Activated CD8-positive, alpha-beta memory T cell treated with anti-CD3 and anti-CD28 coated beads, Interleukin-2, amount 50 U/mL, for 48 hours (primary cell): ENCODE data around the gene BMP5.
"Not testable (repeated sequence)": the region's sequence is repeated elsewhere in the genome, so short reads cannot be mapped to it uniquely, and the experiment has no call there.

Experiments used
- DNase-seq: peaks from one replicate; pipeline ENCODE4 v3.0.0-alpha.2; 2020

BMP5 gene

DNA sequence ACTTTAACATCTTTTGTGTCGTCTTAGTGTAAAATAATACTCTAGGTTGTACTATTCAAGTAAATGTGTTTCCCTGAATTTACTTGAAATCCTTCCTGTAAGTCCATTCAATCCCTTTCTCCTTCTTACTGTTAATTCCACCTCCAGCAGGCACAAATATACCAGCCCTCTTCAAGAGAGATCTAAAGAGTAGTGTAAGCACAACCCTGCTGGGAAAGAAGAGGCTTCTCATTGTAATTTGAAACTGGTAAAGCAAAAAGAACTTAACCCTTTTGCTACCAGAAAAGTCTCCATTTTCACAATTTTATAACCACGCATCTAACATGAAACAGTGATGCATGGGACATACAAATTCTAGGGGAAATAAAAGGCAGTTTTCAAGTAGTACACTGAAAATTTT lies at the start of gene BMP5:
Gene BMP5, minus strand, starts transcription at position 191 of the 400 bp plus-strand sequence. CDS start 725 bp downstream, outside the sequence.
- no peak for DNase-seq

DNA sequence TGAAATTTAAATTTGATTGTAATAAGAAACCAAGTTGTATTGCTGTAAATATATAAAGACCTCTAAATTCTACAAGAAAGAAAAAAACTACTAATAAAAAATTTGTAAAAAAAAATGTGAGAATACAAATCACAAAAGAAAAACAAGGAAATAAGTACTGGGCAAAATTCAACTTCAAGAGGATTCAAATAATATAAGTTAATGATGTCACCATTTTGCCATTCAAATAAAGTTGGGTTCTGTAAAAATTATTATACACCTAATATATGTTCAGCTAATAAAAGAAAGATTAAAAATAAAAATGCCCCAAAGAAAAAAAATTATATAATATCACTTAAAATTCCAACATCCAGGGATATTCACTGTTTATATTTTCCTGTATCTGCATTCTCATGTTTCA lies 47.0 kb upstream of the BMP5 start:
- DNase-seq, result no peak

DNA sequence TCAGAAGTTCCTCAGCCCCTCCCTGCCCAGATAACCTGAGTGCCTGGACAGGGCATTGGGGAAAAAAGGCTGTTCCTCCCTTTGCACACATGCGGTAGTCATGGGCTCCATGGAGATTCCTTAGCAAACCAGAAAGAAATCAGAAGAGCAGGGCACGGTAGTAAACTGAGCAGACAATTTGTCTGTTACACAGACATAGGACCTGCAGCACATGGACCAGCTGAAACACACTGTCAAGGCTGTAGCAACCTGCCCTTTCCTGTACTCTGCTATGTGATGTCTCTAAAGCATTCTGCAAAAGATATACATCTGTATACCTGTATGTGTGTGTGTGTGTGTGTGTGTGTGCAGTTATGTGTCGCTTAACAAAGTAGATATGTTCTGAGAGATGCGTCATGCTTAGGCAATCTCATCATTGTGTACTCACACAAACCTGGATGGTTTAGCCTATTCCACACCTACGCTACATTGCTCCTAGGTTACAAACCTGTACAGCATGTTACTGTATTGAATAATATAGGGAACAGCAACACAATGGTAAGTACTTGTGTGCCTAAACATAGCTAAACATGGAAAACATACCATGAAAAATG lies 44.4 kb upstream of the BMP5 start:
- no peak for DNase-seq

DNA sequence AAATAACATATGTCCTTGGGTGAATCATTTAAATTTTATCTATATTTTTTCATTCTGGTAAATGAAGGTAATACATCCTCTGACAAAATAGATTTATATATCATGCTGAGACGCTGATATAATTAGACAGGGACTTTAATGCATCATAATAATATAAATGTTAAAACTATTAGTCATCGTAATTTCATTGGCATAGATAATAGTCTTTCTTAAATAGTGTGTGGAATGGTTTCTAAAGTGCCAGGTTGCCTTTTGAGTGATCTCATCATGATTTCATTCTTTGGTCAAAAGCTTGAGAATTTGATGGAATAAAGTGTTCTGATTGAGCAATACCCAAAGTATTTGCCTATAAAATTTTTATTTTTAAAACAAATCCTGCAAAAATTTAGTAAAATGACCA lies 43.2 kb upstream of the BMP5 start:
- no peak for DNase-seq

DNA sequence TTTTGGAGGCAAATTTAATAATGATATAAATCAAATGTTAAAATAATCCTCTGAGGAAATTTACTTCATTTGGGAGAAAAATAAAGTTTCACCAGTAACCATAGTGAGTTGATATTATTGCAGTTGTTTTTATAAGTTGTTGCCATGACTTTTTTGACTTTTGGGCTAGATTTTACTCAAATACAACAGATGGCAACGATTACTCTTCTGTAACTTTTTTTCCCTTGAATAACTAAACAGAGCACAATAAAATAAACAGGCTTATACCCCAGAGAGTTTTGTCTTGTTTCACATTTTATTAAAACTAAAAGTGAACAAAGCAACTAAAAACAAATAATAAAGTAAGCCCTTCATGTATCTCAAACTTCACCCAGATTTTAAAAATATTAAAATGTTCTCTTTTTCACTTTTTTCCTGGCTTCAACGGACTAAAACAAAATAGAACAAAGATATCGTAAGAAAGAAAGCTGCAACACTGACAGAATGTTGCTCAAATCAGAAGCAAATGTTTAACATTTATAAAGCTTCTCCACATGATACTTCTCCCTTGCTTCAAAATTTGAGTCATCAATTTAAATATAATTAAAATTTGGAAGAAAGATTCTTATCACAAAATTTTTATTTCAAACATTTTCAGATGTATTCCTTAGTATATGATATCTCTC lies 42.5 kb upstream of the BMP5 start:
- DNase-seq, result no peak

DNA sequence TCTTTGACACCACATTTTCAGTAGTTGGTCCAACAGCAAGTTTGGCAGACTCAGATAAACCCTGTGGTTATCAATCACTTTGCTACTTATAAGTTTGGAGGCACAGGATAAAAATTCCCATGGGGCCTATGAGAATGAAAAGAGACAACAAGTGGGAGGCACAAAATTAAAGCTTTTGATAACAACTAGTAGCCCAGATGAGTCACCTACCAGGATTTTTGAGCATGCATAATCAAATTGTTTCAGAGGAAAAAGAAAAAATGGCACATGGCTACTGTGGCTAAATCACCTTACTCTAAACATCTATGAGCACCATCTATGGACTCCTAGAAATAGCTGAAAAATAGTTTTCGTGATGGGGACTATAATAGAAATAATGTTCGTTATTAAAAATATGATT lies 40.8 kb upstream of the BMP5 start:
- no peak for DNase-seq

DNA sequence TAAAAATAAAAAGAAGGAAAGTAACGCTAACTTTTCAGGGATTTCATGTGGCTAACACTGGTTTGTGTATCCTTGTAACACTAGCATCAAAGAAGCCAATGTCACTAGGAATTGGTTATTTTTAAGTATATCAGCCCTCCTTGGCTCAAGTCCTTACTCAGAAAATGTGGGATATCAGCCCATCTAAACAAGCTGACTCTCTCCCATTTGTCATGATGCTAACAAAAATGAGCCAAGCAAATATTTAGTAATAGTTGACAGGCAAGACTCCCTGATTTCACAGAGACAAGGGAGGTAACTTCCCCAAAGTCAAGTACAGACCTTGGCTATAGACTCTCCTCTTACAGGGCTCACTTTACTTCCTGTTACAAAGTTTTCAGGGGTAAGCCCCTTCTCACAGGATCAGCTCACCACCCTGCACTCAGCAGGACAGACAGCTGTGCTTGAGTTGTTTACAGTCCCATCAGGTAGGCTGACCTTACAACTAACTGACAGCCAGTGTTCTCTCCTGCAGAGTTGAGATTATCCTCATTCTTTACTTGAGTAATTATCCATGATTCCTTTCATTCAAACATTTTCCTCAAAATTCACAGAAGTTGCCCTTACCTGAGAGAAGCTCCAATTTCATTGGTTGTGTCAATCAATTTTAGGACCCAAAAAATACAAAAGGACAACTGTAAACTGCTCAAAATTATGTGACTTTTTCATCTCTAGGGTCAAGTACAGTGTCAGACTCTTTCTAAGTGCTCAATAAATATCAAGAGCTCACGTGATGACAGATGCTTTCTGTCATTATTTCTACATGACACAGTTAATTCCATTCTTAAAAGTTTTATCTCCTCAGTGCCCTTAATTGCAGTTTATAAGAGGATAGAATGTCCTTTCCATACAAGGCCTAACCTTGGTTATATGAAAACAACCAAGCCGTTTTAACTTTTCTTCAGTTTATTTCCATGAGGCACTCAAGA lies 38.1 kb upstream of the BMP5 start:
- DNase-seq, result no peak

DNA sequence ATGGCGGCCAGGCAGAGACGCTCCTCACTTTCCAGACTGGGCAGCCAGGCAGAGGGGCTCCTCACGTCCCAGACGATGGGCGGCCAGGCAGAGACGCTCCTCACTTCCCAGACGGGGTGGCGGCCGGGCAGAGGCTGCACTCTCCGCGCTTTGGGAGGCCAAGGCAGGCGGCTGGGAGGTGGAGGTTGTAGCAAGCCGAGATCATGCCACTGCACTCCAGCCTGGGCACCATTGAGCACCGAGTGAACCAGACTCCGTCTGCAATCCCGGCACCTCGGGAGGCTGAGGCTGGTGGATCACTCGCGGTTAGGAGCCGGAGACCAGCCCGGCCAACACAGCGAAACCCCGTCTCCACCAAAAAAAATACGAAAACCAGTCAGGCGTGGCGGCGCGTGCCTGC lies 35.1 kb upstream of the BMP5 start:
- DNase-seq, result not testable (repeated sequence)

DNA sequence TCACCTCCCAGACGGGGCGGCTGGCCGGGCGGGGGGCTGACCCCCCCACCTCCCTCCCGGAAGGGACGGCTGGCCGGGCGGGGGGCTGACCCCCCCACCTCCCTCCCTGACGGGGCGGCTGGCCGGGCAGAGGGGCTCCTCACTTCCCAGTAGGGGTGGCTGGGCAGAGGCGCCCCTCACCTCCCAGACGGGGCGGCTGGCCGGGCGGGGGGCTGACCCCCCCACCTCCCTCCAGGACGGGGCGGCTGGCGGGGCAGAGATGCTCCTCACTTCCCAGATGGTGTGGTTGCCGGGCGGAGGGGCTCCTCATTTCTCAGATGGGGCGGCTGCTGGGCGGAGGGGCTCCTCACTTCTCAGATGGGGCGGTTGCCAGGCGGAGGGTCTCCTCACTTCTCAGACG lies 34.5 kb upstream of the BMP5 start:
- DNase-seq, result not testable (repeated sequence)

DNA sequence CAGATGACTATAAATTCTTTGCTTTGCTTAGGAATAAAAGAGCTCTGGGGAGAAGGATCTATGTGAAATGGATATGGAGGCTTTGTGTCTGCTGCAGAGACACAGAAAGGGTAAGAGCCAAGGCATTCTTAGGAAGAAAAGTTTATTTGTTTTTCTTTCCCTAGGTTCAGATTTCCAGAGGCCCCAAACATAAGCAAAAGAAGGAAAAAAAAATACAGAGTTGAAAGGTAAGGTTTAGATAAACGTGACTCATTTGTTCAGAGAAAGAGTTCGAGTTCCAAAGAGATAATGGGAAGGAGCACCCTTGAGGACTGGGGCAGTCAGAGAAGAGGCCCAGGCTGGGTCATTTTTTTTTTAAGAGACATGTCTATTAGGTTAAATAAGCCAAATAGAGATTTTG lies 27.4 kb upstream of the BMP5 start:
- no peak for DNase-seq

DNA sequence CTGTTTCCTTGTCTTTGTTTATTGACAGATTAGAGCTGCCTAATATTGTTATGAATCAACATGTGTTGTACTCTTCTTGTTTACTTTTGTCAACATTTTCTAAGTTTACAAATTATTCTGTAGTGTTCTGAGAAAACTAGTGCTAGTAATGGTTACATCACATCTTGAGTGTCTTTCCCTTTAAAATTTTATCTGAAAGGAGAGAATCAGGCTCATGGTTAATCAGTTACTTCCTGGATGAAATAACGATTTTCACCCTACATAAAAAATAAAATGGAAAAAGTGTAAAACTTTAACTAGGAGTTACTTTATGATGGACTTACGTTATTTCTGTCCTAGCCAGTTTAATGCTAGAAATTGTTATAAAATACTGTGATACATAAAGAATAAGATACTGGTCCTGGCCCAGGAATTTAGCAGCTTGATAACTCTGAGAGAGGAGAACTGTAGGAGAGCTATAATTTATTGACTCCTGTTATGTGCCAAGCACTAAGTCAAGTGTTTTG lies 26.4 kb upstream of the BMP5 start:
- no peak for DNase-seq

DNA sequence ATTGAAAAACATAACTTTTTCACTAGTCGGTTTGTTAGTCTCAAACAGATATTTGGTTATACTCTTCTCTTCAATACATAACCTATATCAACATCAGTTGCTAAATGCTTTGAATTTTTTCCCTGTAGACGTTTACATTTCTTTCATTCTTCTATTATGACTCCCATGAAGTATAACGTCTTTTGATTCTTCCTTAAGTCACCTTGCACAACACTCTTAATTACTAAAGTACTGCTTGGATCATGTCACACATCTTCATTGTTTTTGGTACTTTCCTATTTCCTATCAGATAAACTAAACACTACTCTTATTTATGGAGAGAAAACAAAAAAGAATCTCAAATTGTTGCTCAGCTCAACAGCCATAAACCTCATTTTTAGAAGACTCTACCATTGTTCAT lies 23.0 kb upstream of the BMP5 start:
- no peak for DNase-seq

DNA sequence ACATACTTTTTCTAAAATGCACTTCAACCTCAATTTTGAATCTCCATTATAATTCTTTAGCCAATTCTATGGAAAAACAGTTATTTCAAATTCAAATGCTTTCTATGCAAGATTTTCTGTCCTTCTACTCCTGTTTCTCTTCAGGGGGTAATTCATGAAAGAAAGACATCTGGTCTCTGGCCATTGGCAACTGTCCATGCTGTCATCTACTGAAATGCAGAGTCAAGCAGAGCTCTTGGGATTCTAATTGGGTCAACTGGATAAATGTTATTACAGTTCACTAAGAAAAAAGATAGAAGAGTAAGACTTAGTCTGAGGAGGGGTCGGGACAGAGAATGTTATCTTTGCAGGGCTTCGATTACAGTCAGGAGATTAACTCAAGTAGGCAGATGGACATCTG lies 22.0 kb upstream of the BMP5 start:
- DNase-seq, result no peak

DNA sequence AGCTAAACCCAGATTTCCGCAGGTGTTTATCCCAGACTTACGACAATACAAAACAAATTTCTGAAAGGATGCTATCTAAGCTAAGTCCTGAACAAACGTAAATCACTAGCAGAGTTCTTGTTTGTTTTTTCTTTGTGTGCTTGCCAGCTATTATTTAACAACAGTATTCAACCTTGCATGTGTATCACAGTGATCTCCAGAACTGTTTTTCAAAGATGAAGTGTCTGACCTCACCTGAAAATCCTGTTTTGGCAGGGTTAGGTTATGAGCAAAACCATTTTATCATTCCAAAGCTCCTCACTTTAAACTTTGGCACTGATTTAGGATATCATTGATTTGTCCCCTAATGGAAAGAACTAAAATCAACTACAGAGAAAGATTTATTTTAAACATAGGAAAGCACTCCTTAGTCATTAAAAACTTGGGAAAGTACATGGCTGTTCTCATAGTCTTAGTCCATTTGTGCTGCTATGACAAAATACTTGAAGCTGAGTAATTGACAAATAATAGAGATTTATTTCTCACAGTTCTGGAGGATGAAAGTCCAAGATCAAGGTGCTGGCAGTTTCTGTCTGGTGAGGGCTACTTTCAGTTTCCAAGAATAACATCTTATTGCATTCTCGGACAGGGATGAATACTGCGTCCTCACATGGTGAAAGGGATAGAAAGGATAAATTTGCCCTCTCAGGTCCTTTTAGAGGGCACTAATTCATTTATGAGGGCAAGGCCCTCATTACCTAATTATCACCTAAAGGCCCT lies 20.8 kb upstream of the BMP5 start:
- no peak for DNase-seq

DNA sequence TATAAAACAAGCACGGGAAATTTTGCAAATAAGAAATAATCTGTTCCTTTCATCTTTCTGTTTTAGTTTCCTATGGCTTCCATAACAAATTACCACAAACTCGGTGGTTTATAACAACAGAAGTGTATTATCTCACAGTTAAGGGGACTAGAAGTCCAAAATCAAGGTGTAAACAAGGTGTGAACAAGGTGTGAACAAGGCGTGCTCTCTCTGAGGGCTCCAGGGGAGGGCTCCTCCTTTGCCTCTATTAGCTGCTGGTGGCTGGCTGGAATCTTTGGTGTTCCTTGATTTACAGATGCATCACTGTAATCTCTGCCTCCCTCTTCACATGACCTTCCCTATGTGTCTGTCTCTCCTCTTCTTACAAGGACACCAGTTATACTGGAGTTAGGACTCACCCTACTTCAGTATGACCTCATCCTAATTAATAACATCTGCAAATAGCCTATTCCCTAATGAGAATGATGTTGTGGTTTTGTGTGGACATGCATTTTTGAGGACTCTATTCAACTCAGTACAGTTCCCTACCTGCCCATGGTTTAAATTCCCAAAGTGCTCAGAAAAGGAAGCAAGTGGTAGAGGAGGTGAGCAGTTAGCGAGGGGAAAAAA lies 17.5 kb upstream of the BMP5 start:
- DNase-seq, result no peak

DNA sequence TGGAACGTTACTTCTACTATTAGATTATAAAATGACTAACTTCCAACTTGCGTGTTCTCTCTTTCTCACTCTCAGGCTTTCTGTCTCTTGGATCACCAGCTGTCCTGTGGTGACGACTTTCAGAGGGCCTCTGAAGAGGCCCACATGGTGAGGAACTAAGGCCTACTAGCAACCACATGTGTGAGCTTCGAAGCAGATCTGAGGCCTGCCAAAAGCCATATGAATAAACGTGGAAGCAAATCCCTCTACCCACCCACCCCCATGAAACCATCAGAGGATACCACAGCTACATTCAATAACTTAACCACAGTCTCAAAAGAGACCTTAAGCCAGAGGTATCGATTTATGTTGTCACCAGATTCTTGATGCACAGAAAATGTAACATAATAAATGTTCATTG lies 13.5 kb upstream of the BMP5 start:
- no peak for DNase-seq

DNA sequence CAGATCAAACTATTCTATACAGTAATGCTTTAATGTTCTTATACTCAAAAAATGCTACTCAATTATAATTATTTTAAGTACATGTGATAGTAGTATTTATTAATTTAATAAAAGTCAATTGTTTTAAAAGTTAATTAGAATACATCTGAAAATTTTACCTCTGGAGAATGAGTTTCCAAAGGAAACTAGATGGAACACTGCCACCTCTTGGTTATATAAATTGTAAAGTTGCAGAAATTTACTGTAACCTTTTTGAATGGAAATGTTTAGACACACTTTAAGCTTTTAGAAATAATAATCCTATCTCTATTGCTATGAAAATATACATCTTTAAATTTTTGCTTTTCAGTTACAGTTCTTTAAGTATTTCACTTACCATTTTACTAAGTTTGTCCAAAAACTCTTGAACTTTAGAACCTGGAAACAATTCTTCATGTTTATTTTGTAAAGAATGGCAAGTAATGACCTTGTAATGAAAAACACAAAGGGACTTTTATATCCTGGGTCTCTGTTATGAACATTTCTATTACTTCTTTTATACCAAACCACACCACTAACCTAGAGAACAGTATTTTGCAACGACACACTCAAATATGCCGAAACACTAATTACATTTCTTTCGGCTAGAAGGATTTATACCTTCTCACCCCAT lies 10.9 kb upstream of the BMP5 start:
- no peak for DNase-seq

DNA sequence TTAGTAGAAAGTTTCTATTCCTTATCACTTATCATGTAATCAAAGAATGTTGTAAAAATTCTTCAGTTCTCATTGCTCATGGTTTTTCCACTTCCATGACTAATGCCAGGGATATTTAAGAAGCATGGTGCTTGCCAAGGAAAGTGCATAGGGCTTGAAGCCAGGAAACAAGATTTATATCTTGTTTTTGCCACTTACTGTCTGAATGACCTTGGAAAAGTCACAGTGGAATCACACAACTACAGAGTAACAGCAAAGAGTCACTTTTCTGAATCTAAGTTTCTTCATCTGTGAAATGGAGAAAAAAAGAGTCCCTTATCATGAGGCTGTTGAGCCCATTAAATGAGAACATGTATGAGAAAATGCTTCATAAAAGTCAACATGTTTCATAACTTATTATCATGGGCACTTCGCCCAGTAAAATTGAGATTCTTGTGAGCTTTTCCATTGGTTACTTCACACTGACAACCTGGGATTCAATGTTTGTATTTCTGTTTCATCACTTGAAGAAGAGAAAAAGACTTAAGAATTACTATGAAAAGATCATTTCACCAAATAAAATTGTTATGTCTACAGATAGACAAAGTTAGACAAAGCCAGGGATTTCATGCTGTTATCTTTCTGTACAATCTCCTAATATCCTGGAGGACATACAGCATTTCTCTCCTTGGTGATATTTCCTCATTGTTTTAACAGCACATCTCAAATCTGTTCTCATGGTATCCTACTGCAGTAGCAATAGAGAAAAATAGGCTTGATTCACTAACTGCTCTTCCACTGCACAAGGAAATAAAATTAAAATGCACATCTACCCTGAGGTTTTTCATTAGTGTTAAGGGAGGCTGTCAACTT lies 7.6 kb upstream of the BMP5 start:
- DNase-seq, result no peak

DNA sequence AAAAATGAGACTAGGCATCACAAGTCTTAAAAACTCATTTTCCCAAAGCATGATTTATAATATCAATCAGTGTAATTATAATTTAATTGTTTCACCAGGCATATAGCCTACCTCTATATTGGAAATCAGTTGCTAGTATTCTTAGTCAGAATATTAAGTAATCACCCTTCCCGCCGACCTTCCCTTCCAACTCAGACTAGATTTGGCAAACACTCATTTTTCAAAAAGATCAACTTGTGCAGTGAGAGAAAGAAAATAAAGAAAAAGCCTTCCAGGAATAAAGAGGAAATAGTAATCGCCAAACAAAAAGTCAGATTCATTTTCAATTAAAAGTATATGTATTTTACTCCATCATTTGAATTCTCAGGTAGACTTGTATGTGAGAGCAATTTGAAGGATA lies 1.9 kb upstream of the BMP5 start:
- DNase-seq, result no peak

DNA sequence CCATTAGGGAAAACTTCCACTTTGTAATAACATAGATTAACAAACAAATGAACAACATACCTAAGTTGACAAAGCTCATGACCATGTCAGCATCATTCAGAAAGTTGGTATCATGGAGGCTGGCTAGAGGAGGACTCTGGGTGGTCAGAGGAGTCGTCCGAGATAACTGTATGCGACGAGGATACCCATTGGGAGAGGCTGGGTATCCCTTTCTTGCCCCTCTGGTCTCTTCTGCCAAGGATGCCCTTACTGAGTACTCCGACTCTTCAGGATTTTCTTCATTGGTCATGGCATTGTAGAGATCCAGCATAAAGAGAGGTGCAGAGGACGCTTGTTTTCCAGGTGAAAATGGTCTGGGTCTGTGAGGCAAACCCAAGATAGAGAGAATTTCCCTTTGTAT lies 1.1 kb downstream of the BMP5 start:
- DNase-seq, result no peak

DNA sequence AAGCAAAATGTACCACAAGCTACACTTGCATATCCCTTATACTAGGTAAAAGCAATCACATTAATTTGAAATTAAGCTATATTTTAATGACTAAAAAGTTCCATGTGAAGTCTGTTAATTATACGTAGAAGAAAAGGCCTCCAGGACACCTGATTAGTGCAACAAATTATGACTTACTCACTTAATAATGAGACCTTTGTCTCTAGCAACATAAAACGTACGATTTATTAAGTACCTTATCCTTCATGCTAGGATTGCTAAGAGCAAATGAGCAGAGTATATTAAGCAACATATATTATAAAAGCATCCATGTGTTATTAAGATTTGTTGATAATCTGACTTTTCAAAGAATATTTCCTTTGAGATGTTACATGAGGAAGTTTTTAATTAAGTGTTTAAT lies 2.5 kb downstream of the BMP5 start:
- DNase-seq, result no peak
